BLaER1 treated with 17β-estradiol and CSF1 and Interleukin-3, amounts not matched to agents 10 nM and 100 nM (cell line): ENCODE results near the gene CD7.

Source experiments
- H3K27ac ChIP-seq, 11 experiments: shearing (Covaris generic); formaldehyde crosslinking; 2 replicates each; pipeline ENCODE4 v1.8.1; 2022
- H3K27me3 ChIP-seq, 11 experiments: shearing (Covaris generic); formaldehyde crosslinking; 2 replicates each; pipeline ENCODE4 v1.8.1; 2022
- H3K36me3 ChIP-seq, 11 experiments: shearing (Covaris generic); formaldehyde crosslinking; 2 replicates each; pipeline ENCODE4 v1.8.1; 2022
- H3K4me1 ChIP-seq, 10 experiments: shearing (Covaris generic); formaldehyde crosslinking; 2 replicates each; pipeline ENCODE4 v1.8.1; 2022
- H3K4me2 ChIP-seq, 11 experiments: shearing (Covaris generic); formaldehyde crosslinking; 2 replicates each; pipeline ENCODE4 v1.8.1; 2022
- H3K4me3 ChIP-seq, 10 experiments: shearing (Covaris generic); formaldehyde crosslinking; 2 replicates each; pipeline ENCODE4 v1.8.1; 2022
- H3K9ac ChIP-seq, 11 experiments: shearing (Covaris generic); formaldehyde crosslinking; 2 replicates each; pipeline ENCODE4 v1.8.1; 2022
- H3K9me3 ChIP-seq, 11 experiments: shearing (Covaris generic); formaldehyde crosslinking; replicated peaks in 1 of 11; 2 replicates each; pipeline ENCODE4 v1.8.1; 2022
- H4K20me1 ChIP-seq, 11 experiments: shearing (Covaris generic); formaldehyde crosslinking; 2 replicates each; pipeline ENCODE4 v1.8.1; 2022
- Cebpa-rat ChIP-seq, 11 experiments: shearing (Covaris generic); IDR thresholded peaks; 2 replicates each; pipeline ENCODE4 v1.8.1; 2022

CD7 gene

DNA sequence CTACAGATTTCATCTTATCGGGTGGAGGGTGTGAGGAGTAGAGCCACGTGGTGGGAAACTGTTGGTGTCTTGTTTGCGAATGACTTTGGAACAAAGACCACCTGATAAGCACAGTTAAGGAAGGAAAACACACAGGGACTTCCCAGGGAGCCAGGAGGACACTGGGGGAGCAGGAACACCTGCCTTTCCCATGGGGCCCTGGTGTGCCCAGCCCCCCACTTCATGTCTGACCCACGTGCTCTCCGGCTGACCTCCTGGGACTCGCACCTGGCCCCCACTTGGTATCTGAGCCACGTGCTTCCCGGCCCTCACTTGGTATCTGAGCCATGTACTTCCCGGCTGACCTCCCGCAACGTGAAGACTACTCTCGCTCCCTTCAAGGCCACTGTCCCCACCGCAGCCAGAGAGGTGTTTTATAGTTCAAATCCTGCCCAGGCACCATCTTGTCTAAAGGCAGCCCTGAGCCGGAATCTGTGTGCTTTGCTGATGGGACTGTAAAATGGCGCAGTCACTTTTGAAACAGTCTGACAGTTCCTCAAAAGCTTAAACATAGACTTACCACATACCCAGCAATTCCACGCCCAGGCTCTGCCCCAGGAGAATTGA, 38.5 kb downstream of the CD7 start:
- no peak for TF ChIP-seq Cebpa-rat (IDR thresholded peaks at IDR 0.05)
- Histone ChIP-seq H3K27ac (peak overlapping the region in 3 of 11 experiments; percentile 37 to 58 (median 38); a peak in 6 of 22 replicates), H3K4me1 (peaks cover 16 to 53% (median 35%) of the 10 kb centered on the region in 10 experiments; a peak in 19 of 20 replicates), H4K20me1 (peaks cover 0 to 4% (median 0%) of the 10 kb centered on the region in 11 experiments; a peak in 2 of 22 replicates), H3K9me3 (no peaks in the 10 kb centered on the region), H3K36me3 (no peaks in the 10 kb centered on the region), H3K9ac (no peak overlapping the region), H3K4me3 (no peak overlapping the region), H3K4me2 (peak overlapping the region; percentile 11 to 55 (median 38); a peak in 19 of 22 replicates), H3K27me3 (no peaks in the 10 kb centered on the region)

DNA sequence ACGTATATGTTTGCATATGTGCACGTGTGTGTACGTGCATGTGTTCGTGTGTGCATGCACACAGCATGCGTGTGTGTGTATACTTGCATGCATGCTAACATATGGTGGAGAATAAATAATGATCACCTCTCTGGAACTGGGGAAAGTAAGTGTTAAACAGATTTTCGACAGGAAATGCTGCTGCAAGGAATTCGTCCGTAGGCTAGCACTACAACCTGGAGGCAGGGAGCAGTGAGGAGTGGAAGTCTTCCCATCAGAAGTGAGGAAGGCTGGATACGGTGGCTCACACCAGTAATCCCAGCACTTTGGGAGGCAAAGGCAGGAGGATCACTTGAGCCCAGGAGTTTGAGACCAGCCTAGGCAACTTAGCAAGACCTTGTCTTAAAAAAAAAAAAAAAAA, 39.1 kb downstream of the CD7 start:
- Histone ChIP-seq H3K4me3 (no peak overlapping the region), H3K27ac (no peak overlapping the region), H3K27me3 (no peaks in the 10 kb centered on the region), H3K9ac (no peak overlapping the region), H3K9me3 (no peaks in the 10 kb centered on the region), H3K36me3 (no peaks in the 10 kb centered on the region), H4K20me1 (peaks cover 0 to 4% (median 0%) of the 10 kb centered on the region in 11 experiments; a peak in 2 of 22 replicates), H3K4me1 (peaks cover 17 to 50% (median 36%) of the 10 kb centered on the region in 10 experiments; a peak in 19 of 20 replicates), H3K4me2 (0 out of 22 replicates have a peak overlapping the region, but pooled peaks of 1 of the 11 experiments have one; percentile 11)
- no peak for TF ChIP-seq Cebpa-rat (IDR thresholded peaks at IDR 0.05)

DNA sequence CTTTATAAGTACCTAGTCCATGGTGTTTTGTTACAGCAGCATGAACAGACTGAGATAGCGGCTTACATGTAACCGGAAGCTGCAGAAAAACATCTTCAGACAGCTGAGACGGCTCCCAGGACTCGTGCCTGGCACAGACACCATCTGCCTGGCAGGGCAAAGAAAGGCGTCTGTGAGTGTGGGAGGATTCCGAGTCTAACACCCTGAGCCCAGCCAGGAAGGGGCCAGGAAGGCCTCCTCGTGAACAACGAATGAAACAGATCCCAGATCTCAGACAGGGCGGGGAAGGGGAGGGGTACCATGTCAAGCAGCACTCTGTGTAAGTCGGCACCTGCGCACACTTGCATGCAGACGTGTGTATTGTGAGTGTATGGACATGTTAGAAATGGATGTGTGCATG, 39.6 kb downstream of the CD7 start:
- no peak overlapping the region for H3K4me2 ChIP-seq
- H3K9me3 ChIP-seq: no peaks in the 10 kb centered on the region
- H3K27ac ChIP-seq: no peak overlapping the region
- H3K4me3 ChIP-seq: no peak overlapping the region
- H3K36me3 ChIP-seq: no peaks in the 10 kb centered on the region
- no peak overlapping the region for H3K9ac ChIP-seq
- peaks cover 13 to 46% (median 31%) of the 10 kb centered on the region in 10 experiments; a peak in 19 of 20 replicates for H3K4me1 ChIP-seq
- H3K27me3 ChIP-seq: no peaks in the 10 kb centered on the region
- peaks cover 0 to 4% (median 0%) of the 10 kb centered on the region in 11 experiments; a peak in 2 of 22 replicates for H4K20me1 ChIP-seq
- no peak for TF ChIP-seq Cebpa-rat (IDR thresholded peaks at IDR 0.05)

- H3K27ac ChIP-seq: no peak overlapping the region
- no peaks in the 10 kb centered on the region for H3K27me3 ChIP-seq
- H3K9ac ChIP-seq: no peak overlapping the region
- no peak for TF ChIP-seq Cebpa-rat (IDR thresholded peaks at IDR 0.05)
- H3K4me1 ChIP-seq: peaks cover 18 to 44% (median 32%) of the 10 kb centered on the region in 10 experiments
- no peak overlapping the region for H3K4me3 ChIP-seq
- H3K36me3 ChIP-seq: peaks cover 2 to 6% (median 3%) of the 10 kb centered on the region in 11 experiments; a peak in 21 of 22 replicates
- no peaks in the 10 kb centered on the region for H3K9me3 ChIP-seq
- H4K20me1 ChIP-seq: peaks cover 7 to 12% (median 7%) of the 10 kb centered on the region in 11 experiments
- no peak overlapping the region for H3K4me2 ChIP-seq
Observed at GRCh38 chr17:82276938-82277337, 40.5 kb downstream of the CD7 start.

- H3K9ac ChIP-seq: peak overlapping the region in 3 of 11 experiments; percentile 16 to 91 (median 91); a peak in 1 of 22 replicates
- no peak overlapping the region for H3K27ac ChIP-seq
- H4K20me1 ChIP-seq: peaks cover 23 to 28% (median 24%) of the 10 kb centered on the region in 11 experiments
- H3K27me3 ChIP-seq: no peaks in the 10 kb centered on the region
- TF ChIP-seq Cebpa-rat (IDR thresholded peaks at IDR 0.05): no peak
- H3K4me3 ChIP-seq: no peak overlapping the region
- no peaks in the 10 kb centered on the region for H3K9me3 ChIP-seq
- H3K36me3 ChIP-seq: peaks cover 18 to 22% (median 19%) of the 10 kb centered on the region in 11 experiments
- H3K4me1 ChIP-seq: peaks cover 34 to 50% (median 42%) of the 10 kb centered on the region in 10 experiments
- H3K4me2 ChIP-seq: 0 out of 22 replicates have a peak overlapping the region, but pooled peaks of 1 of the 11 experiments have one; percentile 10
Observed at GRCh38 chr17:82275326-82275725, 42.1 kb downstream of the CD7 start.

DNA sequence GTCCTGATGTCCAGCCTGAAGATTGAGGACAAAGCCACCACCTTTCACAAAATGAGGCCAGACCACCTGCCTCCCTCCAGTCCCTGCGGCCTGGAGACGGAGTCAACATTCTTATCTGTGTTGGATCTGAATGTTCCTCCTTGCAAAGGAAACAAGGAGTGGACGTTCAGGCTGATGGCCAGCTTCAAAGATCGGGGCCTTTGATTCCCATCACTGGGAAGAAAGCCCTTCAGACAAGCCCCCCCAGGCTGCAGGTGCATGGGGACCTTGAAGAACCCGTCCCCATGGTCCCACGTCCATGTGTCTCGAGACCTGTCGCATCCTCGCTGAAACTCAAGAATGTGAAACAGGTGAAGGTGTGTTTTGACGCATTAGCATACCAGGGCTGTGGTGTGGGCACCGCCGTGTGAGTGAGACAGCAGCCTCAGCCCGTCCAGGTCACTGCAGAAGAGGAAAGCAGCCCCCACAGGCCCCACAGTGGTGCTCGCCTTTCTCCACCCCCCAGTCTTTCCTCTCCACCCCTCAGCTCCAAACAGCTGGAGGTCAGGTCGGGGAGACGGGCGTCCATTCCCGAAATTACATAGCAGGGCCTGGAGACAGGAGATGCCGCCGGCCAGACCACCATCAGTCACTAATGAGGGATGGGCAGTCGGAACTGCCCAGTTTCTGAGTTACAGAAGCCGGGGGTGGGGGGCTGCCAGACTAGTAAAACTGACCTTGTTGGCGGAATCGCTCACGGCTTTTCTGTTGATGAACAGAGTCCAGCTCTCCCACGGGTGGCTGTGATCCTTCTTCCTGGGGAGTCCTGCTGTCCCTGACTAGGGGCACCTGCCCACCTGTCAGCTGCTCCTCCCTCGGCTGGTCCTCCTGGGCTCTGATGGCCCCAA, 43.0 kb downstream of the CD7 start:
- Histone ChIP-seq H3K27ac (peak overlapping the region in 3 of 11 experiments; percentile 84 to 97 (median 96); a peak in 5 of 22 replicates), H3K36me3 (peaks cover 28 to 31% (median 28%) of the 10 kb centered on the region in 11 experiments), H3K9me3 (no peaks in the 10 kb centered on the region), H3K4me1 (peaks cover 42 to 58% (median 48%) of the 10 kb centered on the region in 10 experiments), H3K4me3 (peak overlapping the region; percentile 67 to 80 (median 72); a peak in 18 of 20 replicates), H4K20me1 (peaks cover 33 to 38% (median 33%) of the 10 kb centered on the region in 11 experiments), H3K27me3 (no peaks in the 10 kb centered on the region), H3K9ac (peak overlapping the region; percentile 78 to 98 (median 91); a peak in 18 of 22 replicates), H3K4me2 (peak overlapping the region; percentile 80 to 98 (median 92))
- no peak for TF ChIP-seq Cebpa-rat (IDR thresholded peaks at IDR 0.05)

DNA sequence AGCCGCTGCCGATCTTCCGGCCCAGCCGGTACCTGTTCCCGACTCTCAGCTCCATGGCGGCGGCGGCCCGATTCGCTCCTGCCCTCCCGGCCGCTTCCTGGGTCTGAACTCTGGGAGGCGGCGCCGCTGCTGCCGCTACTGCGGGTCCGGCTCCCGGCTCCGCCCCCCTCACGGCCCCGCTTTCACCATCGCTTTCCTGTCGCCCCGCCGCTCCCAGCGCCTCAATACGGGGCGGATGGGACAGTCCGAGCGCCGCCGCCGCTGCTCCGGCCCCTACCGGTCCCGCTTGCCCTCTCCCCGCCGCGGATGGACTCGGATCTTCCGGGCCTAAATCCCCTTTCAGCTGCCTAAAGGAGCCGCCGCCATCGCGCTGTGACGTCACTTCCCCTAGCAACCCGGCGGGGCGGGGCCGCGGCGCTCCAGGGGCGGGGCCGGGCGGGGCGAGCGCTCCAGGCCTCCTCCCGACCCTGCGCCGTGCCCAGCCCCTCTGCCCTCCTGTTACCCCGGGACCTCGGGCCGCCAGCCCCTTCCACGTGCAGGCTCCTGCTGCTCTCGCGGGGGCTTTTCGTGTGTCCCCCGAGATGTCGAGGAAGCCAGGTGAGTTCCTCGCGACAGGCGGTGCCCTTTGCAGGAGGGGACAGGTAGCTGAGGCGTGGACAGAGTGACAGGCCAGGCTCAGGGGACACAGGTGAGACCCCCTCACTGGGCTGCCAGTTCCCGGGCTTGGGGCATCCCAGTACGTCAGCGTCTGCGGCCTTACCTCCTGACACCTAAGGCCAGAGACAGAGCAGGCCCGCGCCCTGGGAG, 43.9 kb downstream of the CD7 start, which contains the start of gene CSNK1D:
TSS of gene CSNK1D (minus strand) at position 374 of the 807 bp plus-strand sequence. CDS start at position 55, 319 bp downstream.
- Histone ChIP-seq H3K27ac (peak within 1 kb of the TSS; percentile 84 to 99 (median 96)), H4K20me1 (peaks cover 41 to 46% (median 42%) of the 10 kb centered on the region in 11 experiments), H3K27me3 (no peaks in the 10 kb centered on the region), H3K4me2 (peak within 1 kb of the TSS; percentile 84 to 99 (median 92)), H3K4me1 (peaks cover 37 to 56% (median 45%) of the 10 kb centered on the region in 10 experiments), H3K36me3 (peaks cover 36 to 40% (median 37%) of the 10 kb centered on the region in 11 experiments), H3K4me3 (peak within 1 kb of the TSS; percentile 67 to 80 (median 72)), H3K9ac (peak within 1 kb of the TSS; percentile 78 to 98 (median 91)), H3K9me3 (no peaks in the 10 kb centered on the region)
- no peak for TF ChIP-seq Cebpa-rat (IDR thresholded peaks at IDR 0.05)
